Loucy (cell line): ENCODE measurements around the gene UBE4B.

Experiments
- H2AFZ ChIP-seq: fragments of 200-600 bp; sonication (generic); 2 replicates; pipeline ENCODE4 v1.6.0; 2016; ENCODE audit warnings: antibody characterized with exemption, mild to moderate bottlenecking, low read length, moderate library complexity
- H3F3A ChIP-seq: fragments of 200-600 bp; 2 replicates; pipeline ENCODE4 v1.6.0; 2016; ENCODE audit warnings: antibody characterized with exemption, low read depth, mild to moderate bottlenecking
- H3K27me3 ChIP-seq: fragments of 200-600 bp; sonication (generic); 2 replicates; pipeline ENCODE4 v1.6.1; 2014; ENCODE audit warnings: low read length, mild to moderate bottlenecking; ENCODE audit not compliant: insufficient read depth, poor library complexity, severe bottlenecking
- H3K36me3 ChIP-seq: fragments of 200-600 bp; sonication (generic); 2 replicates; pipeline ENCODE4 v1.6.1; 2016; ENCODE audit warnings: low read length; ENCODE audit not compliant: insufficient read depth
- H3K4me1 ChIP-seq: fragments of 200-600 bp; sonication (generic); 2 replicates; pipeline ENCODE4 v1.5.1; 2014; ENCODE audit warnings: low read length, mild to moderate bottlenecking; ENCODE audit not compliant: insufficient read depth, poor library complexity, severe bottlenecking
- H3K4me2 ChIP-seq: fragments of 200-600 bp; sonication (generic); 2 replicates; pipeline ENCODE4 v1.6.0; 2014; ENCODE audit warnings: antibody characterized with exemption, low read length, low read depth, mild to moderate bottlenecking; ENCODE audit not compliant: poor library complexity, severe bottlenecking
- H3K4me3 ChIP-seq: fragments of 200-600 bp; sonication (generic); 2 replicates; pipeline ENCODE4 v1.5.1; 2014; ENCODE audit warnings: low read length, mild to moderate bottlenecking, mixed read lengths; ENCODE audit not compliant: poor library complexity, severe bottlenecking
- H3K79me2 ChIP-seq: fragments of 200-600 bp; sonication (generic); 2 replicates; pipeline ENCODE4 v1.6.1; 2014; ENCODE audit warnings: low read length; ENCODE audit not compliant: insufficient read depth
- H3K9ac ChIP-seq: fragments of 200-600 bp; sonication (generic); 2 replicates; pipeline ENCODE4 v1.6.0; 2014; ENCODE audit warnings: mild to moderate bottlenecking, low read depth, low read length, moderate library complexity; ENCODE audit not compliant: poor library complexity, severe bottlenecking
- H3K9me2 ChIP-seq: fragments of 200-600 bp; sonication (generic); replicated peaks from 2 replicates; pipeline ENCODE4 v1.6.1; 2016; ENCODE audit warnings: low read depth, low read length, mixed read lengths
- H3K9me3 ChIP-seq: fragments of 200-600 bp; sonication (generic); 2 replicates; pipeline ENCODE4 v1.6.1; 2014; ENCODE audit warnings: mild to moderate bottlenecking, antibody characterized with exemption, low read length, low read depth; ENCODE audit not compliant: insufficient read depth
- H4K20me1 ChIP-seq: fragments of 200-600 bp; sonication (generic); 2 replicates; pipeline ENCODE4 v1.6.0; 2014; ENCODE audit warnings: antibody characterized with exemption, low read length, mild to moderate bottlenecking; ENCODE audit not compliant: insufficient read depth, poor library complexity, severe bottlenecking
- CTCF ChIP-seq: fragments of 200-600 bp; sonication (generic); conservative IDR thresholded peaks from 2 replicates; pipeline ENCODE4 v1.5.1; 2014; ENCODE audit warnings: mild to moderate bottlenecking, antibody characterized with exemption, low read length
- EZH2phosphoT487 ChIP-seq: fragments of 200-600 bp; IDR thresholded peaks from 2 replicates; pipeline ENCODE4 v1.6.1; 2018; ENCODE audit warnings: antibody characterized with exemption, mild to moderate bottlenecking, moderate library complexity, borderline replicate concordance

The UBE4B gene

GRCh38 chr1:10108134-10108663 lies 75.4 kb downstream of the UBE4B start:
- no peaks in the 10 kb centered on the region for H3K27me3 ChIP-seq
- H2AFZ ChIP-seq, result no peak overlapping the region
- H3K4me1 ChIP-seq, result no peaks in the 10 kb centered on the region
- no peak overlapping the region for H3K4me2 ChIP-seq
- no peak overlapping the region for H3K4me3 ChIP-seq
- H3K9me3 ChIP-seq, result no peaks in the 10 kb centered on the region
- no peaks in the 10 kb centered on the region for H3K79me2 ChIP-seq
- no peak overlapping the region for H3K9ac ChIP-seq
- no peaks in the 10 kb centered on the region for H3F3A ChIP-seq
- TF ChIP-seq CTCF, result no peak
- TF ChIP-seq EZH2phosphoT487, result no peak
- peaks cover 56% of the 10 kb centered on the region for H3K36me3 ChIP-seq
- H3K9me2 ChIP-seq, result no peaks in the 10 kb centered on the region
- no peaks in the 10 kb centered on the region for H4K20me1 ChIP-seq

- Histone ChIP-seq H3K4me2 (no peak overlapping the region), H3K27me3 (no peaks in the 10 kb centered on the region), H3K36me3 (peaks cover 52% of the 10 kb centered on the region), H3K9me2 (no peaks in the 10 kb centered on the region), H3K9ac (no peak overlapping the region), H3K79me2 (no peaks in the 10 kb centered on the region), H4K20me1 (no peaks in the 10 kb centered on the region), H3F3A (no peaks in the 10 kb centered on the region), H3K4me3 (no peak overlapping the region), H2AFZ (no peak overlapping the region), H3K9me3 (no peaks in the 10 kb centered on the region), H3K4me1 (no peaks in the 10 kb centered on the region)
- TF ChIP-seq EZH2phosphoT487, result no peak
- no peak for TF ChIP-seq CTCF
Observed at GRCh38 chr1:10108948-10109708, 76.4 kb downstream of the UBE4B start.

- no peaks in the 10 kb centered on the region for H4K20me1 ChIP-seq
- TF ChIP-seq CTCF (no peak), EZH2phosphoT487 (no peak)
- H3K4me2 ChIP-seq, result no peak overlapping the region
- no peak overlapping the region for H3K9ac ChIP-seq
- no peaks in the 10 kb centered on the region for H3F3A ChIP-seq
- H3K4me1 ChIP-seq, result no peaks in the 10 kb centered on the region
- no peak overlapping the region for H3K4me3 ChIP-seq
- H3K79me2 ChIP-seq, result no peaks in the 10 kb centered on the region
- no peaks in the 10 kb centered on the region for H3K9me3 ChIP-seq
- H3K36me3 ChIP-seq, result peaks cover 29% of the 10 kb centered on the region; the same call in 1 of the 2 replicates
- no peaks in the 10 kb centered on the region for H3K27me3 ChIP-seq
- no peak overlapping the region for H2AFZ ChIP-seq
- no peaks in the 10 kb centered on the region for H3K9me2 ChIP-seq
Observed at GRCh38 chr1:10113501-10113900, 80.7 kb downstream of the UBE4B start.
